GM23248 (cell line): Measurements from ENCODE around the gene LSM3. TPM values are rescaled to one million over a fixed set of nuclear protein-coding genes. Genes with fewer than 3 reads are reported as not detected.

Experiments used
- DNase-seq: peaks from one replicate; pipeline ENCODE4 v3.0.0-alpha.2; 2015
- H2AFZ ChIP-seq: fragments of 200-600 bp; sonication (generic); 2 replicates; pipeline ENCODE4 v1.6.1; 2016; ENCODE audit warnings: antibody characterized with exemption
- H3F3A ChIP-seq: fragments of 200-600 bp; sonication (generic); 2 replicates; pipeline ENCODE4 v1.6.1; 2016; ENCODE audit warnings: mild to moderate bottlenecking, antibody characterized with exemption, mixed run types; ENCODE audit not compliant: insufficient read depth
- H3K27ac ChIP-seq: fragments of 200-600 bp; sonication (generic); 2 replicates; pipeline ENCODE4 v1.5.1; 2016; ENCODE audit warnings: mild to moderate bottlenecking
- H3K27me3 ChIP-seq: fragments of 200-600 bp; sonication (generic); replicated peaks from 2 replicates; pipeline ENCODE4 v1.6.1; 2016; ENCODE audit warnings: mild to moderate bottlenecking; ENCODE audit not compliant: insufficient read depth
- H3K36me3 ChIP-seq: fragments of 200-600 bp; sonication (generic); 2 replicates; pipeline ENCODE4 v1.6.1; 2016; ENCODE audit warnings: low read depth, mild to moderate bottlenecking
- H3K4me1 ChIP-seq: fragments of 200-600 bp; sonication (generic); 2 replicates; pipeline ENCODE4 v1.6.1; 2016; ENCODE audit warnings: mild to moderate bottlenecking; ENCODE audit not compliant: insufficient read depth
- H3K4me2 ChIP-seq: fragments of 200-600 bp; sonication (generic); one replicate; pipeline ENCODE4 v1.6.1; 2016; ENCODE audit warnings: mild to moderate bottlenecking; ENCODE audit not compliant: unreplicated experiment
- H3K4me3 ChIP-seq: fragments of 200-600 bp; sonication (generic); 2 replicates; pipeline ENCODE4 v1.5.1; 2016; ENCODE audit warnings: mild to moderate bottlenecking
- H3K79me2 ChIP-seq: fragments of 200-600 bp; sonication (generic); 2 replicates; pipeline ENCODE4 v1.6.1; 2016; ENCODE audit warnings: mild to moderate bottlenecking; ENCODE audit not compliant: insufficient read depth
- H3K9ac ChIP-seq: fragments of 200-600 bp; sonication (generic); 2 replicates; pipeline ENCODE4 v1.6.1; 2016; ENCODE audit warnings: mild to moderate bottlenecking
- H3K9me2 ChIP-seq: fragments of 200-600 bp; sonication (generic); 2 replicates; pipeline ENCODE4 v1.6.1; 2016; ENCODE audit warnings: mixed run types, mild to moderate bottlenecking, moderate library complexity; ENCODE audit not compliant: insufficient read depth
- H3K9me3 ChIP-seq: fragments of 200-600 bp; sonication (generic); one replicate; pipeline ENCODE4 v1.6.1; 2017; ENCODE audit warnings: low read depth
- H4K20me1 ChIP-seq: fragments of 200-600 bp; sonication (generic); 2 replicates; pipeline ENCODE4 v1.6.0; 2016; ENCODE audit not compliant: insufficient read depth
- EZH2 ChIP-seq: fragments of 200-600 bp; sonication (generic); IDR thresholded peaks from 2 replicates; pipeline ENCODE4 v1.6.1; 2018; ENCODE audit warnings: antibody characterized with exemption, mild to moderate bottlenecking; ENCODE audit not compliant: insufficient read depth, poor library complexity, severe bottlenecking
- EZH2phosphoT487 ChIP-seq: fragments of 200-600 bp; sonication (generic); IDR thresholded peaks from 2 replicates; pipeline ENCODE4 v1.6.1; 2018; ENCODE audit warnings: antibody characterized with exemption, moderate library complexity, mild to moderate bottlenecking, low read depth; ENCODE audit not compliant: insufficient read depth
- WGBS, 2 experiments: methylation state at CpG; one replicate each; pipeline ENCODE4 v1.1.6; 2015 to 2017; ENCODE audit warnings: low lambda C conversion rate in 2 of 2, low coverage in 1 of 2; ENCODE audit errors: missing lambda C conversion rate in 2 of 2; 5-methylcytosine and 5-hydroxymethylcytosine counted together
- in situ Hi-C: fragments of 300-500 bp; cut with MboI; formaldehyde crosslinking; loops from 2 replicates; pipeline ENCODE4 v1.15.0; 2020
- polyA plus RNA-seq: library from polyadenylated mRNA; unstranded; fragments of >200 nt; fragmentation: Nextera tagmentation; extraction: Ambion mirVana; gene quantifications from 2 replicates; pipeline ENCODE4 v1.2.1, GENCODE V29; 2016
- total RNA-seq: library from RNA; depleted of rRNA; stranded (reverse); fragments of >200 nt; shearing (Covaris generic); gene quantifications from 2 replicates; pipeline ENCODE4 v1.2.3, GENCODE V29; 2014

The LSM3 gene
- total and polyA plus RNA-seq, 2 experiments from 2014 or later: 9.4 to 32.3 TPM

DNA sequence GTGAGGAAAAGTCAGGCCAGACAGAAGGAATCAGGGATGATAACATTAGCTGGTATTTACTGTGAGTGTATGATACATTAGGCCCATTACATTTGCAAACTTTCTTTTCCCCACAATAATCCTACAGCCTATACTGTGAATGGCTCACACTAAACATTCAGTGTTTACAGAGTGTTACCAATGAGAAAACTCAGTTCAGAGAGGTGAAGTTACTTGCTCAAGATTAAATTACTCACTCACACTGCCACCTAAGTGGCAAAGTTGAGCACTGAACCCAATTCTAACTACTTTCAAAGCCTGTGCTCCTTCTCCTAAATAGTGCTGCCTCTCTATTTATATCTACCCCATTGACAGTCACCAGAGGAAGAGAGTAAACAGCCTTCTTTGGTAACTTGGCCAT is 8.7 kb upstream of the LSM3 start:
- Histone ChIP-seq H3K27ac (peak overlapping the region; percentile 86), H3K4me2 (peak overlapping the region; percentile 78), H3K9me3 (no peaks in the 10 kb centered on the region), H3K79me2 (peaks cover 77% of the 10 kb centered on the region), H3K4me3 (peak overlapping the region; percentile 42), H4K20me1 (no peaks in the 10 kb centered on the region), H2AFZ (no peak overlapping the region), H3K27me3 (no peaks in the 10 kb centered on the region), H3K9ac (peak overlapping the region; percentile 47), H3K9me2 (no peaks in the 10 kb centered on the region), H3F3A (peaks cover 48% of the 10 kb centered on the region), H3K4me1 (peaks cover 42% of the 10 kb centered on the region), H3K36me3 (peaks cover 50% of the 10 kb centered on the region)
- in situ Hi-C loops: no loop called here
- peak; percentile 63 for DNase-seq
- TF ChIP-seq EZH2 (no peak), EZH2phosphoT487 (no peak)

DNA sequence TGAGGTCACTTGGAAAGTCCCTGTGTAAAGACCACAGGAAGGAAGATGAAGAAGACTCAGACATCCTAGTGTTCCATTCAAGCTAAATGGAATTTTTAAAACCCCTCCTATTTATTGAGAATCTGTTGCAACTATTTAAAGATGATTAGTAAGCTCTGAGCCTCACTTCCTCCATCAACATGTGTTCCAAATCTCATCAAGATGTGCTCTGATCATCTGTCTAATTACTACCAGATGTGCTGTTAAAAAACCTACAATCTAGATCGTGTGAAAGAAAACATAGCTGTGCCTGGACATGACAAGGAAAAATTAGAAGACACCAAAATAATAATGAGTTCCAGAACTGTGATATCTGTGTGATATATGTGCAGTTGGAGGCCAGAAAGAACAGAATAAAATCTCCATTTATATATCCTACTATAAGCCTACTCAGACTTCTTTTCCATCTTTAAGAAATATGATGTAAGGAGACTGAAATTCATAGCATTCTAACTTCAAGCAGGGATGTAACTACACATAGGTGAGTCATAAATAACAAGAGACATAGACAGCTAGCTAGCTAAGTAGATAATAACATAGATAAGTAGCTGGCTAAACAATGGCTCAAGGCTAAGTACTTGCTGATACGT is 8.0 kb upstream of the LSM3 start:
- Histone ChIP-seq H2AFZ (no peak overlapping the region), H3K79me2 (peaks cover 77% of the 10 kb centered on the region), H3K36me3 (peaks cover 42% of the 10 kb centered on the region), H3K27me3 (no peaks in the 10 kb centered on the region), H3K9me3 (no peaks in the 10 kb centered on the region), H3K4me3 (peak overlapping the region; percentile 42), H4K20me1 (no peaks in the 10 kb centered on the region), H3K9me2 (no peaks in the 10 kb centered on the region), H3K4me1 (peaks cover 50% of the 10 kb centered on the region), H3F3A (peaks cover 55% of the 10 kb centered on the region), H3K4me2 (peak overlapping the region; percentile 78), H3K9ac (peak overlapping the region; percentile 47), H3K27ac (peak overlapping the region; percentile 86)
- DNase-seq: peak; percentile 87
- WGBS, 2 experiments: 0 to 3% methylated on average over 2 of the region's 2 CpGs
- in situ Hi-C loops: no loop called here
- TF ChIP-seq EZH2 (no peak), EZH2phosphoT487 (no peak)

DNA sequence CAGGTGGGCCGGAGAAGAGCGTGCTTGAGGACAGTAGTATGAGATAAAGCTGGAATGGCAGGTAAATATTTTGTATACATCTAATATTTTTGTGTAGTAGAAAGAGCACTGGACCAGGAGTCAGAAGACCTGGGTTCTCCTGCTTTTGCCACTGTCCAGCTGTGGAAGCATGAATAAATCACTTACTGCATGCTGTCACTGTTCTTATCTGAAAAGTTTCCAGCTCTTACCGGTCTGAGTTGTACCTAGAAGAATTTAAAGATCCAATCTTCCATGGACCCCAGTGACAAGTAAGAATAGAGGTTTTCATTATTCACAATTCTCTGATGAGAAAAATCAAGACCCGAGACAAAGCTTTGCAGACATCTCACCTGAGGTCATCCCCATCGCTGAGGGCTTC is 6.1 kb upstream of the LSM3 start:
- Histone ChIP-seq H3K27me3 (no peaks in the 10 kb centered on the region), H3K4me1 (peaks cover 67% of the 10 kb centered on the region), H3F3A (peaks cover 66% of the 10 kb centered on the region), H3K9ac (no peak overlapping the region), H3K9me2 (no peaks in the 10 kb centered on the region), H3K9me3 (no peaks in the 10 kb centered on the region), H2AFZ (no peak overlapping the region), H3K79me2 (peaks cover 78% of the 10 kb centered on the region), H3K4me2 (no peak overlapping the region), H3K4me3 (no peak overlapping the region), H3K27ac (no peak overlapping the region), H4K20me1 (no peaks in the 10 kb centered on the region), H3K36me3 (peaks cover 33% of the 10 kb centered on the region)
- in situ Hi-C loops: no loop called here
- no peak for DNase-seq
- WGBS, 2 experiments: 97 to 99% methylated on average over 5 of the region's 5 CpGs
- TF ChIP-seq EZH2phosphoT487: no peak
- TF ChIP-seq EZH2: no peak

DNA sequence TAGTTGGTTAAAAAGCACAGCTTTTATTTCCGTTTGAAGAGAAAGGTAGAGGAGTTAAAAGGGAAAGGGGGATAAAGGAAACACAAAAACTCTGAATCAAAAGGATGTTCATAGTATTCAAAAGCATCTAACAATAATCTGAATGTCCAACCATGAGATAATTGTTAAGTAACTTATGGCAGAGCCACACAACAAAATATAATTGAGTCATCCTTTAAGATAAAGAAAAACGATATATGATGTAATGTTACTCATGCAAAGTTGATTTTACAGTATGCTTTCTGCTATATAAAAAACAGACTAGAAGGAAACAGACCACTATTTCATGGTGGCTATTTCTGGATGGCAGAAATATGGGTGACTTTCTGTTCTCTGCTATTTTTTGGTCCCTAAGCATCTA is 4.1 kb upstream of the LSM3 start:
- DNase-seq: peak; percentile 52
- Histone ChIP-seq H3K9me2 (no peaks in the 10 kb centered on the region), H4K20me1 (no peaks in the 10 kb centered on the region), H3K4me1 (peaks cover 62% of the 10 kb centered on the region), H3K27ac (peak overlapping the region; percentile 15; the same call in 1 of the 2 replicates), H3K9ac (no peak overlapping the region; the same call in 1 of the 2 replicates), H3K27me3 (no peaks in the 10 kb centered on the region), H3K9me3 (no peaks in the 10 kb centered on the region), H3K4me3 (peak overlapping the region; percentile 24; the same call in 1 of the 2 replicates), H3K79me2 (peaks cover 74% of the 10 kb centered on the region), H3F3A (peaks cover 58% of the 10 kb centered on the region), H3K4me2 (peak overlapping the region; percentile 57), H2AFZ (no peak overlapping the region), H3K36me3 (peaks cover 13% of the 10 kb centered on the region; the same call in 1 of the 2 replicates)
- WGBS, 2 experiments: 24 to 35% methylated on average over 2 of the region's 2 CpGs
- TF ChIP-seq EZH2phosphoT487: no peak
- TF ChIP-seq EZH2: no peak
- in situ Hi-C loops: no loop called here

DNA sequence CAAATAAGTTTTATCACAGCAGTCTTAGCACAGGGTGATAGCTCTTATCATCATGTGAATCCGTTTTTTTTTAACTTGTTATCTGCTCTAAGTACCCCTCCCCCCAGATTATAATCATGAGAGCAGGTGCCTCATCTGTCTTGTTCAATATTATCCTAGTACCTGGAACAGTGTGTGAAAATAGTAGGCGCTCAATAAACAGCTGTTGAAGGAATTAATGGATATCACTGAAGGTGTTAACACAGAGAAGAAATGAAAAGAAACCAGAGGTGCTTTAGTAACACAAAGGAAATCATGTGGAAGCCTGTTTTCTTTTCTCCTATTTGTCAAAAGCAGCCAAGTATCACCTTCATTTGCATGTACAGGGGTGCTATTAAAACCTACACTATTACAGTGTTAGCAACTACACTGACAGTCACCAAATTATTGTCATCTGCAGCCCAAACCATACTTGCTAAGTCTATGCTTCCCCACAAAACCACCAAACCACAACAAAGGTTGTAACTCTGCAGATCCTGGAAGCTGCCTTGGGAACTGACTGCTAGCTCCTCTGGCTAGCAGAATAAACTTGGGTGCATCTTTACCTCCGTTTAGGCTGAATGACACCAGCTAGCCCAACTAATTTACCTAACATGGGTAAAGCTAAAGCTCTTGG is 3.1 kb upstream of the LSM3 start:
- no peaks in the 10 kb centered on the region for H3K9me3 ChIP-seq
- peaks cover 83% of the 10 kb centered on the region for H3K79me2 ChIP-seq
- in situ Hi-C loops: no loop called here

More for the DNA sequence above, 3.1 kb upstream of the LSM3 start:
- Histone ChIP-seq H3K4me2 (peak overlapping the region; percentile 88), H3K9ac (no peak overlapping the region), H2AFZ (no peak overlapping the region), H3K4me3 (peak overlapping the region; percentile 42), H3K27me3 (no peaks in the 10 kb centered on the region), H4K20me1 (no peaks in the 10 kb centered on the region), H3F3A (peaks cover 48% of the 10 kb centered on the region), H3K4me1 (peaks cover 56% of the 10 kb centered on the region), H3K9me2 (no peaks in the 10 kb centered on the region), H3K27ac (no peak overlapping the region), H3K36me3 (peaks cover 10% of the 10 kb centered on the region; the same call in 1 of the 2 replicates)
- DNase-seq: peak; percentile 60
- TF ChIP-seq EZH2phosphoT487 (no peak), EZH2 (no peak)
- WGBS, 2 experiments: 74 to 90% methylated on average over 3 of the region's 3 CpGs
